NCI-H2196 treated with DMSO at 0.1 percent for 48 hours (cell line): Measurements from ENCODE around the gene TPM1.
"Not testable (repeated sequence)": the region's sequence is repeated elsewhere in the genome, so short reads cannot be mapped to it uniquely, and the experiment has no call there.

Experiments used
- DNase-seq: peaks from one replicate; lab custom pipeline; 2025; ENCODE audit not compliant: unreplicated experiment; lab: John Stamatoyannopoulos, UW

TPM1 gene

DNA sequence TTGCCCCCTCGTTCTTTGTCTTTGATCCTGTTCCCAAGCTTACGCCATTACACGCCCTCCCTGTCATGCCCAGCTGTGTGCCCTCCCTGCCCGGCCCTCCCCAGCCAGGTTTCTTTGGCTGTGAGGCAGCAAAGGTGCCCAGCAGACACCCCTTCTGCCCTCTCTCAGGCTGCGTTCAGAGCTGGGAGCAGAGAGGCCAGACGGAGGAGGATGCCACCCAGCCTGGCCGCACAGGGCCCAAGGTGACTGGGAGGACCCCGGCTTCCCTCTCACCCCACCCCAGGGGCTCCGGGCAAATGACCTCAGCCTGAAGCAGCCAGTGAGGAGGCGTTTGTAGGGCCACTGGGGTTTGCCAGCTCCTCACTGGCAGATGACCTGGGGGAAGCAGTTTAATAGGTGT is 48.3 kb downstream of the TPM1 start:
- no peak for DNase-seq

DNA sequence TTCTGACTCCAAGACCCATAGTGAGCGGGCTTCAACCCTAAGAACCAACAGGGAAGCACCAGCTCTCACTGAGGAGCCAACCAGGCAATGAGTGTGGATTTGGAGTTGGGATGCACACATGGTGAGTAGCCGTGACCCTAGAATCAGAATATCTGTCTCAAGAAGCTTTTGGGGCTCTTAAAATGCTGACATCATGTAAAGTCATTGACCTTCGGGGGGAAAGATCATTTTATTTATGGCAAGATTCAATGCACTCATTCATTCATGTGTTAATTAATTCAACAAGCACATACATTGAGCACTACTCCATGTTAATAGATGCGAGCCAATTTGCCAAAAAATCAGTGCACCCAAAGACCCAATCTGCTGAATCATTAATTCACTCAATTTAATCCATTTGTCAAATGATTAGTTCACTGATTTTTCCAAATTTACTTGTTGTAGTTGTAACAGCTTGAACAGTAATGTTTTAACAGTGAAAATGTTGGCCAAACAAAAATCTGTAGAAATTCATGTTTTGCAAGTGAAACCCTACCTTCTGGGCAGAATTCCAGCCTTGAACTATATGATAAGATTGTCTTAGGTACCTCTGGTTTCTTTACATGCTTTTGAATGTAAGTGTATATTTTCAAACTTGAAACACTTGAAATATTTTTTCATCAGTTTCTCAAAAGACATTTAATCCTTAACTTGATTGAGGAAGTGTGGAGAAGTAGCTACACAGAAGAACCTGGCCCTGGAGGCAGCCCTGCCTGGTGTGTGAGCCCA is 49.3 kb downstream of the TPM1 start:
- no peak for DNase-seq

DNA sequence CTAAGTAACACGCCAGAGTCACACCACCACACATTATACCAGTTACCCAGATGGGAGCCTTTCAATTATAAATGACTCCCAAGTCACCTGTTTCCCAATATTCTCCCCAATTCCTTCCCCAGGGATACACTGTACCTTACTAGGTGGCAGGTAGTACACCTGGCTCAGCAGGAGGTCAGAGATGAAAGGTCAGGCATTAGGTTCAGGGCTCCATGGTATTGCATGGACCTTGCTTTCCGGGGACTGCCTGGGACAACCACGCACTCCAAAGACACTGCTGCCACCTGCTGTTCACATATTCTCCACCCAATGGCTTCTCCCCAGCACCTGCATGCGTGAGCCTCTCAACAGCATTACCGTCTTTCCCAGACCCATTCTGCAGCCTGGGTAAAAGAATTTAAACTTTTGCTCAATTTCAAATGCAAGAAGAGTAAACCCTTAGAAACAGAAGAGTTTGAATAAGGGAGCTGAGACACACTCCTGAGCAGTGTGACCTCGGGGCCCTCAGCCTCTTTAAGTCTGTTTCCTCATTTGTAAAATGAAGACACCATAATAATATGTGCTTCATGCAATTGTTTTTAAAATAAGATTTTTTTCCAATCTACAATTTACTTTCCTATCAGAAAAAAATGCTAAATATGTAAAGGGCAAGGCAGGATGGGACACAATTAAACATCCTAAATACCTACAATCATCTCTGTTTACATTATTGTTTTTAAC is 51.1 kb downstream of the TPM1 start:
- peak; percentile 31 for DNase-seq

DNA sequence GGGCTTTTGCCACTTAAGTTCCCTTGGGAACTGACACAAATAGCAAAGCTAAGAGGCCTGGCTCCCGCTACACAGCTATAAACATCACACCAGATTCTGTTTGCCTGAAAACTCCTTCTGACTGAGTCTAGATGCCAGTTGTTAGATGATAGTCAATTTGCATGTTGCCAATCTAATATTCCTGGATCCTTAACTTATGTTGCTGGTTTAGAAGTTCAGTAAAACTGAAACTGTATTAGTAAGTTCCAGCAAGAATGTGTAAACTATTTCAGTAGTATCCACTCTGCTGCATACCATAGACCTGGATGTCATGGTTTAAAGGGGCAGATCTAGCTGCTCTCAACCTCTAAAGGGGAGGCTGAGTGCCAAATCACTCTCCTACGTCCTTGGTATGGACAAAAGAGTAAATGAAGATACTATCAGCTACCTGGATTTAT is 52.0 kb downstream of the TPM1 start:
- no peak for DNase-seq

DNA sequence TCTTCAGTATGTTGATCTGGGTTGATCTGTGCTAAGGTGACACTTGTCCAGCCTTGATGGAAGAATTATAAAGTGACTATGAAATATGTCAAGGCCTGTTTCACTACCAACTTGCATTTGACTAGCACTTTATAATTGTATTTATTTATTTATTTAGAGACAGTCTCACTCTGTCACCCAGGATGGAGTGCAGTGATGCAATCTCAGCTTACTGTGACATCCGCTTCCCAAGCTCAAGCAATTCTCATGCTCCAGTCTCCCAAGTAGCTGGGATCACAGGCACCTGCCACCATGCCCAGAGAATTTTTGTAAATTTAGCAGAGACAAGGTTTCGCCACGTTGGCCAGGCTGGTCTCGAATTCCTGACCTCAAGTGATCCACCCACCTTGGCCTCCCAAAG is 53.6 kb downstream of the TPM1 start:
- DNase-seq, result no peak

DNA sequence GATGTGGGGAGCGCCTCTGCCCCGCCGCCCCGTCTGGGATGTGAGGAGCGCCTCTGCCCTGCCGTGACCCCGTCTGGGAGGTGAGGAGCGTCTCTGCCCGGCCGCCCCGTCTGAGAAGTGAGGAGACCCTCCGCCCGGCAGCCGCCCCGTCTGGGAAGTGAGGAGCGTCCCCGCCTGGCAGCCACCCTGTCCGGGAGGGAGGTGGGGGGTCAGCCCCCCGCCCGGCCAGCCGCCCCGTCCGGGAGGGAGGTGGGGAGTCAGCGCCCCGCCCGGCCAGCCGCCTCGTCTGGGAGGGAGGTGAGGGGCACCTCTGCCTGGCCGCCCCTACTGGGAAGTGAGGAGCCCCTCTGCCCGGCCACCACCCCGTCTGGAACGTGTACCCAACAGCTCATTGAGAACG is 56.4 kb downstream of the TPM1 start:
- DNase-seq, result not testable (repeated sequence)

DNA sequence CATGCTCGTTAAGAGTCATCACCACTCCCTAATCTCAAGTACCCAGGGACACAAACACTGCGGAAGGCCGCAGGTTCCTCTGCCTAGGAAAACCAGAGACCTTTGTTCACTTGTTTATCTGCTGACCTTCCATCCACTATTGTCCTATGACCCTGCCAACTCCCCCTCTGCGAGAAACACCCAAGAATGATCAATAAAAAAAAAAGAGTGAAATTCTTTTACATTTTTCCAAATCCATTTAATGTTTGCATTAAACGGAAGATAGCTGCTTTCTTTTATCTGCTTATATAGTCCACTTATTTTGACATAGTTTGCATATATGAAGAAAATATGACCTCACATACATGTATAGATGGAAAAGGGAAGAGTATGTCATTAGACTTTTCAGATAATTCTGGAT is 57.0 kb downstream of the TPM1 start:
- not testable (repeated sequence) for DNase-seq

DNA sequence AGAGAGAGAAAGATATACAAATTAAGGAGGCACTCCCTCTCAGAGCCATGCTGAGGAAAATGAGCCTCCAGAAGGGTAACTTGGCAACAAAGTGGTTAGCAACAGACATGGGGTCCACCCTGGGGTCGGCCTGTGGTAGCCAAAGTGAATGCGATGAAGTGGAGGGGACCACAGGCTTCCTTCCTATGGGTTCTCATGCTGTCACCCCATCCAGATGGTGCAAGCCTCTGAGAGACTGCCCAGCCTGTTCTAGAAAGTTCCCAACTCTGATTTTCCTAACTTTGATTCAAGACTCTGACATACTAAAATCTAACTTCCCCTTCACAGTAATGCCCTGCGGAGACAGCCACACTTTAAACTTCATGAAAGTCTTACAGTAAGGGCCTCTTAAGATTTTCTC is 60.9 kb downstream of the TPM1 start:
- no peak for DNase-seq

DNA sequence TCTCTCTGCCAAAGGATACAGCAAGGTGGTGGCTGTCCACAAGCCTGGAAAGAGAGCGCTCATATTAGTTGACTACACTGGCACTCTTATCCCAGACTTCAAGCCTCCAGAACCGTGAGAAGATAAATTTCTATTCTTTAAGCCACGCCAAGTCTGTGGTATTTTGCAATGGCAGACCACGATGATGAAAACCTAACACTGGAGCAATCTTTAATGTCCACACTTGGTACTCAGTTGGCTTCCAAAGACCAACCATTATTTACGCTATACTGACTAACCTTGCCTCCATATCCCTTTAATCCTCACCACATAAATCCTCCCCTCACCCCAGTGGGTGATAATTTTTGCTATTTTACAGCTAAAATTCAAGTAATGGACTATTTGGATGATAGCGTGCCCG is 62.2 kb downstream of the TPM1 start:
- DNase-seq, result no peak

DNA sequence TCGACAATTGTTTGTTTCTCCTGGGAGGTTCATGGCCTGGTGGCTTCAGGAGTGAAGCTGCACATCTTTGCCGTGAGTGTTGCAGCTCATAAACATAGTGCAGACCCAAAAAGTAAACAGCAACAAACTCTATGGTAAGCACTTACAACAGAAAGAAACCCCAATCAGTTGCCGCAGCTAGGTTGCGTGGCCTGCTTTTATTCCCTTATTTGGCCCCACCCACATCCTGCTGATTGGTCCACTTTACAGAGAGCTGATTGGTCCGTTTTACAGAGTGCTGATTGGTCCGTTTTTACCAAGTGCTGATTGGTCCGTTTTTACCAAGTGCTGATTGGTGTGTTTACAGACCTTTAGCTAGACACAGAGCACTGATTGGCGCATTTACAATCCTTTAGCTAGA is 62.8 kb downstream of the TPM1 start:
- not testable (repeated sequence) for DNase-seq

DNA sequence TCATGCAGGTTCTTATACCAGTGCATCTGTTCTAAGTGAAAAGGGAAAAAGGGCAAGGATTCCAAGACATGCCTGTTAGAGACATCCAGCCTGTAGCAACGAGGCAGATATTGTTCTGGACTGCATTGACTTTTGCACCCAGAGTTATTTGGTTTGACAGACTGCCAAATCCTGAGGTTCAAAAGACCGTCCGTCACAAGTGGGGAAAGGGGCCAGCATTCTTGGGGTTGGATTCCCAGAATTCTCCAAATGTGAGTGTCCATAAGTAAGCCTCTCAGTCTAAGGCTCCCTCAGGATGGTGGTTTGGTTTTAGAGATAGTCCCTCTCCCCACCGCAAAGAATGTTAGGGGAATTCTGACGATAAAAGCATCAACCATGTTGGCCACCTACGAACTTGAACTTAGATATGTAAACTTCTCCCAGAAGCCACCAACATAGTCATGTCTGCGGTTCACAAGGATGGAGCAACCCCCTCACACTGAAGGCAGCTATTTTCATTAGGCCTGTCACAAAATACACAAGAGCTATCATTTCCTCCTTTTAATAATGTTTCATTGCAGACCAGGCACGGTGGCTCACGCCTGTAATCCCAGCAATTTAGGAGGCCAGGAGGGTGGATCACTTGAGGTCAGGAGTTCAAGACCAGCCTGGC is 65.5 kb downstream of the TPM1 start:
- no peak for DNase-seq

DNA sequence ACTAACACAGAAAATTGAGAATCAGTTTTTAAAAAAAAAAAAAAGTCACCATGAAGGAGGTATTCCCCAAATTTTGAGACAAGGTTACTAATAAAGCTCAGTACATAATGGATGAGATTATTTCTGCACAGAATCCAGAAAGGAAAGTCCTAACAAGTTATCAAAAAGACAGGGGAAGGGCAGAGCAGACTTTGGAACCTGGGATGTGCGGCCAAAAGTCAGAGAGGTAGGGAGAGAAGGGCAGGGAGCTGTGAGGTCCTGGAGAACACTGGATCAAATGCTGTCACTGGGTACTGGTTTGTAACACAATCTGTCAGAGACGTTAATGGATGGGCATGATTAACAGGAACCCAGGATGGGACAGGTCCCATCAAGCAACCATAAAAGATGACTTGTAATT is 67.0 kb downstream of the TPM1 start:
- DNase-seq, result no peak

DNA sequence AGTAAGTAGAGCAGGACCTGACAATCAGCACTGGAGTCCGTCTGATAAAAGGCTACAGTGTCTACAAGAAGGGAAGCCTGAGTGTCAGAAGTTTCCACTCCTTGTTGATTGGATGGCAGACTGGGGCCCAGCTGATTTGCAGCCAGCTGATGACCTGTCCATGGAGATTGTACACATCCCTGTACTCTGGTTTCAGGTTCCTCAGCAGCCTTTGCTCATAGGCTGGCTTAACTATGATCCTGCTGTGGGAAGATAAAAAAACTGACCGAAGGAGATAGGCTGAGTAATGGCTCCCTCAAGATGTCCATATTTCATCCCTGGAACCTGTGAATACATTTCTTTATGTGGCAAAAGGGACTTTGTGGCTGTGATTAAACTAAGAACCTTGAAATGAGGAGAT is 67.4 kb downstream of the TPM1 start:
- no peak for DNase-seq

DNA sequence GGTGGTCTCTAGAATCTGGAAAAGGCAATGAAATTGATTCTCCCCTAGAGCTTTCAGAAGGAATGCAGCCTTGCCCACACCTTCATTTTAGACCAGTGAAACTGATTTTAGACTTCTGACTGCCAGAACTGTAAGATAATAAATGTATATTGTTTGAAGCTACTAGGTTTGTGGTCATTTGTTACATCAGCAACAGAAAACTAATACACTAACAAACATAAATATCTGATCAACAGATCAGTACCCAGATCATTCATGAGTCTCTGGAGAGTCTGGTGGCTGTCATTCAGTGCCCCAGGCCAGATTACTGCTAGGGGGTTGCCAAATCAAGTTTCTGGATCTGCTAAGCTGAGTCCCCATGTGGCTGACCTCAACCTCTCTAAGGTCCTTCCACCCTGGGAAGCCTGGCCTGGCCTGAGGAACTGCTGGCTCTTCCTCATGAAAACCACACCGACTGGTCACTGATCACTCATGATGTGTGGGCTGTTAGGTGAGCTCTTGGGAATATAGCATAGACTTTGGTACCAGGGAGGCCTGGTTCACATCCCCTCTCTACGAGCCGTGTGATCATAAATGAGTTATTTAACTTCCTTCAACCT is 68.0 kb downstream of the TPM1 start:
- no peak for DNase-seq

DNA sequence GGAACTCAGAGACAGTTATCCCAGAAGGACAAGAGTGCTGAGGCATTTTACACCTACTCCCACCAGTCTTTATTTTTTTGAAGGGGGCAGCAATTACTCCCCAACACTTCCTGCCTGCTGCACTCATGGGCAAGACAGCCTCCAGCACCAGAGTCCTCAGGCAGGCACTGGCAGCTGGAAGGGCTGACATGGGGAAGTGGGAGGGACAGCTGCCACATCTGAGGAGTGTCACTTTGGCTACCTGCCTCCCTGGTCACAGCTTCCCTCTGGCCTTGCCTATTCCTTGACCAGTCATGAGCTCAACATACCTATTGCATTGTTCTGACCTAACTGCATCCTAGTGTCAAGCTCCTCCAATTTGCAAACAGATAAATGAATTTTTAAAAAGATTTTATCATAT is 68.9 kb downstream of the TPM1 start:
- no peak for DNase-seq

DNA sequence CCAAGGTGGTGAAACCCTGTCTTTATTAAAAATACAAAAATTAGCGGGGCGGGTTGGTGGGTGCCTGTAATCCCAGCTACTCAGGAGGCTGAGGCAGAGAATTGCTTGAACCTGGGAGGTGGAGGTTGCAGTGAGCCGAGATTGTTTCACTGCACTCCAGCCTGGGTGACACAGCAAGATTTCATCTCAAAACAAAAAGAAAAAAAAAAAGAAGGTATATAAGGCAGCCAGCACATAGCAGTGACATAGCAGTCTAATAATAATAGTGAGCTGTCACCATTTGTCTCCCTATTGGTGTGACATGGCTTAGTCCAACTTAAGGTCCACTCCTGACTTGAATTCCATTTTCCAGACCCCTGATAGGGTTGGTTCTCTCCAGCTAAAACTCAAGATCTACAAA is 70.3 kb downstream of the TPM1 start:
- DNase-seq, result no peak

DNA sequence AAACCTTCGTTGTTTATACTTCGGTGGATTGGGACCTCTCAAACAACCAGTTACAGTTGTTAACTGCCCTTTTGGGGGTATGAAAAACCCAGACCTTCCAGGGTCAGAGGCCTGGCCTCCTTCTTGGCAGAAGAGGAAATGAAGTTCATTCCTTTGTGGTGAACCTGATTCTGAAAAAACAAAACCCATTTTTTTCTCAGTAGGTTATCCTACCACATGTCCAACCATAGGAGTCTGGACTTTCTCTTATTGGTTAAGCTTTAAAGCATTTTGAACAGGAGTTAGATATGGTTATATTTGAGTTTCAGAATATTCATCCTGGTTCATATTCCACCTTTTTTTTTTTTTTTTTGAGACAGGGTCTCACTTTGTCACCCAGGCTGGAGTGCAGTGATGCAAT is 71.9 kb downstream of the TPM1 start:
- DNase-seq, result no peak
